ENCODE measurements around the gene MAB21L3.

The MAB21L3 gene

GRCh38 chr1:116133696-116134475 lies 22.7 kb downstream of the MAB21L3 start:
- Histone ChIP-seq H2AFZ (ENCODE audit: low read length) (no peak overlapping the region), H3K4me2 (ENCODE audit: low read length) (no peak overlapping the region), H3K9me3 (ENCODE audit: low read length) (no peaks in the 10 kb centered on the region), H3K9me2 (ENCODE audit: low read depth, low read length) (no peaks in the 10 kb centered on the region), H3K4me1 (ENCODE audit: insufficient read depth, low read length, severe bottlenecking) (no peaks in the 10 kb centered on the region), H3K27ac (ENCODE audit: low read depth, low read length, poor library complexity, severe bottlenecking) (no peak overlapping the region), H3K27me3 (ENCODE audit: insufficient read depth, low read length) (no peaks in the 10 kb centered on the region), H3K4me3 (ENCODE audit: low read depth, low read length, poor library complexity, severe bottlenecking) (no peak overlapping the region), H3K79me2 (ENCODE audit: insufficient read depth, low read length) (no peaks in the 10 kb centered on the region), H4K20me1 (ENCODE audit: insufficient read depth, low read length) (no peaks in the 10 kb centered on the region), H3K9ac (ENCODE audit: low read length) (no peak overlapping the region), H3F3A (ENCODE audit: insufficient read depth, low read length) (no peaks in the 10 kb centered on the region), H3K36me3 (ENCODE audit: insufficient read depth, low read length) (no peaks in the 10 kb centered on the region)
- TF ChIP-seq CTCF (IDR thresholded peaks at IDR 0.05; ENCODE audit: low read length) (peak; percentile 40), EZH2 (IDR thresholded peaks at IDR 0.05; ENCODE audit: borderline replicate concordance, low read length) (no peak)

DNA sequence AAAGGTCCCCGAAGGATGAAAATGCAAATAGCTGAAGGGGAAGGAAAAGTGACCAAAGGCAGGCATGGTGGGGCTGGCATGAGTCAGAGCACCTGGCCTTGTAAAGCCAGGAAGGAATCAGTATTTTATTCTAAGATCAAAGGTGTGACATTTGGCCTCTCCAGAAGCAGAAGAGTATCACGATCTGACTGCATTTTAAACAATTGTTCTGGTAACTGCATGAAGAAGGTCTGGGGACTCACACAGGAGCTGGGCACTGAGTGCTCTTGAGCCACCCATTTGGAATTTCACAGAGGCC lies 23.2 kb downstream of the MAB21L3 start:
- H3K36me3 ChIP-seq (ENCODE audit: insufficient read depth, low read length) = no peaks in the 10 kb centered on the region
- no peaks in the 10 kb centered on the region for H3K9me3 ChIP-seq (ENCODE audit: low read length)
- H3K4me3 ChIP-seq (ENCODE audit: low read depth, low read length, poor library complexity, severe bottlenecking) = no peak overlapping the region
- no peak for TF ChIP-seq CTCF (IDR thresholded peaks at IDR 0.05; ENCODE audit: low read length)
- no peak for TF ChIP-seq EZH2 (IDR thresholded peaks at IDR 0.05; ENCODE audit: borderline replicate concordance, low read length)
- H3F3A ChIP-seq (ENCODE audit: insufficient read depth, low read length) = no peaks in the 10 kb centered on the region
- H2AFZ ChIP-seq (ENCODE audit: low read length) = no peak overlapping the region
- no peak overlapping the region for H3K9ac ChIP-seq (ENCODE audit: low read length)
- H4K20me1 ChIP-seq (ENCODE audit: insufficient read depth, low read length) = no peaks in the 10 kb centered on the region
- no peak overlapping the region for H3K4me2 ChIP-seq (ENCODE audit: low read length)
- no peak overlapping the region for H3K27ac ChIP-seq (ENCODE audit: low read depth, low read length, poor library complexity, severe bottlenecking)
- H3K27me3 ChIP-seq (ENCODE audit: insufficient read depth, low read length) = no peaks in the 10 kb centered on the region
- no peaks in the 10 kb centered on the region for H3K9me2 ChIP-seq (ENCODE audit: low read depth, low read length)
- H3K4me1 ChIP-seq (ENCODE audit: insufficient read depth, low read length, severe bottlenecking) = no peaks in the 10 kb centered on the region
- no peaks in the 10 kb centered on the region for H3K79me2 ChIP-seq (ENCODE audit: insufficient read depth, low read length)

GRCh38 chr1:116138277-116138792 lies 27.1 kb downstream of the MAB21L3 start:
- Histone ChIP-seq H3K4me1 (ENCODE audit: insufficient read depth, low read length, severe bottlenecking) (no peaks in the 10 kb centered on the region), H3K79me2 (ENCODE audit: insufficient read depth, low read length) (no peaks in the 10 kb centered on the region), H3K36me3 (ENCODE audit: insufficient read depth, low read length) (no peaks in the 10 kb centered on the region), H3F3A (ENCODE audit: insufficient read depth, low read length) (no peaks in the 10 kb centered on the region), H2AFZ (ENCODE audit: low read length) (peak overlapping the region; percentile 29; the same call in 1 of the 2 replicates), H3K4me3 (ENCODE audit: low read depth, low read length, poor library complexity, severe bottlenecking) (peak overlapping the region; percentile 31), H3K27ac (ENCODE audit: low read depth, low read length, poor library complexity, severe bottlenecking) (no peak overlapping the region), H3K9ac (ENCODE audit: low read length) (no peak overlapping the region; the same call in 1 of the 2 replicates), H3K9me3 (ENCODE audit: low read length) (no peaks in the 10 kb centered on the region), H3K27me3 (ENCODE audit: insufficient read depth, low read length) (no peaks in the 10 kb centered on the region), H4K20me1 (ENCODE audit: insufficient read depth, low read length) (no peaks in the 10 kb centered on the region), H3K9me2 (ENCODE audit: low read depth, low read length) (no peaks in the 10 kb centered on the region), H3K4me2 (ENCODE audit: low read length) (no peak overlapping the region)
- TF ChIP-seq EZH2 (IDR thresholded peaks at IDR 0.05; ENCODE audit: borderline replicate concordance, low read length) (no peak), CTCF (IDR thresholded peaks at IDR 0.05; ENCODE audit: low read length) (no peak)

Data from OCI-LY1 (cell line).